Measurements from ENCODE around the gene LMX1A.

DNA sequence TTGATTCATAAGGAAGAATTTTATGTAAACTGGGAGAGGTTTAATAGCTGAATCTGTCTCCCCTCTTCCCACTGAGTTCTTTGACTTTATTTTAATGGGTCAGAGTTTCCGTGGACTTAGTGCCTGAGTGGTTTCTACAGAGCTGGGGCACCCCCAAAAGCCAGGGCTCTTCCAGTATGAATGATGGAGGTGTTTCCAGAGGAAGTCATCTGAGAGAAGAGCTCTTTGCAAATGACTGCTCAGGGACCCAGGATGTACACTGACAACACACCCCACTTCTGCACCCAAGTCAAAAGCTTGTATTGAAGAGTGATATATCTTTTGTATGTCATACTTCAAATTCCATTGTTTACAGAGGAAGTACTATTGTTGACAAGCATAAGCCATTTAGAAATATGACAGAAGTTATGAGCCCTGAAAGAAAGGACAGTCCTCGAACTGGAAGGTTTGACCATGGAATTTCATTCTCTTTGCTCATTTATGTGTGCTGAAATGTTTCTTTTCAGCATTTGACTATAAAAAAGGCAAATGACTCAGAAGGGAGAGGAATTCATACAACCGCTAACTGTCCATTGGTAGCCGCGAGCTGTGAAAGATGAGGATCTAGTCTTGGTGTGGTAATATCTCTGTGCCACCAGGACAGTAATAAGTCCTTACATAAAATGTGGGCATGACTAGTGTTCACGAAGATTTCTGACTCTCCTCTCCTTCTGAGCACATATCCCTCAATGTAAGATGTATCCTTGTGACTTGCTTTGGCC is 25.4 kb upstream of the LMX1A start:
- TF ChIP-seq, protein P1, sequence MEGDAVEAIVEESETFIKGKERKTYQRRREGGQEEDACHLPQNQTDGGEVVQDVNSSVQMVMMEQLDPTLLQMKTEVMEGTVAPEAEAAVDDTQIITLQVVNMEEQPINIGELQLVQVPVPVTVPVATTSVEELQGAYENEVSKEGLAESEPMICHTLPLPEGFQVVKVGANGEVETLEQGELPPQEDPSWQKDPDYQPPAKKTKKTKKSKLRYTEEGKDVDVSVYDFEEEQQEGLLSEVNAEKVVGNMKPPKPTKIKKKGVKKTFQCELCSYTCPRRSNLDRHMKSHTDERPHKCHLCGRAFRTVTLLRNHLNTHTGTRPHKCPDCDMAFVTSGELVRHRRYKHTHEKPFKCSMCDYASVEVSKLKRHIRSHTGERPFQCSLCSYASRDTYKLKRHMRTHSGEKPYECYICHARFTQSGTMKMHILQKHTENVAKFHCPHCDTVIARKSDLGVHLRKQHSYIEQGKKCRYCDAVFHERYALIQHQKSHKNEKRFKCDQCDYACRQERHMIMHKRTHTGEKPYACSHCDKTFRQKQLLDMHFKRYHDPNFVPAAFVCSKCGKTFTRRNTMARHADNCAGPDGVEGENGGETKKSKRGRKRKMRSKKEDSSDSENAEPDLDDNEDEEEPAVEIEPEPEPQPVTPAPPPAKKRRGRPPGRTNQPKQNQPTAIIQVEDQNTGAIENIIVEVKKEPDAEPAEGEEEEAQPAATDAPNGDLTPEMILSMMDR (IDR thresholded peaks at IDR 0.05): no peak
- TF ChIP-seq POLR2AphosphoS5 (IDR thresholded peaks at IDR 0.05; ENCODE audit: insufficient read depth in 1 of 2, low read depth in 1 of 2) (no peak), POLR2A (IDR thresholded peaks at IDR 0.05) (no peak)
